ENCODE data around the gene MFRP. TPM values are rescaled to one million over a fixed set of nuclear protein-coding genes. Genes with fewer than 3 reads are reported as not detected.

The MFRP gene
- total and polyA plus RNA-seq, 9 of the 15 experiments (the other 6 are each of a cell fraction or from before 2014, with no cell fraction given), result not detected

- TF ChIP-seq MTA2 (IDR thresholded peaks at IDR 0.05; ENCODE audit: low read depth), result no peak
- no peak for TF ChIP-seq ASH1L (IDR thresholded peaks at IDR 0.05; ENCODE audit: borderline replicate concordance, low read depth, partially characterized antibody)
- no peak for TF ChIP-seq SAP30 (IDR thresholded peaks at IDR 0.05; ENCODE audit: borderline replicate concordance, insufficient read depth, low read depth, low read length, poor library complexity, severe bottlenecking)
- TF ChIP-seq DACH1 (IDR thresholded peaks at IDR 0.05; ENCODE audit: partially characterized antibody), result no peak
- TF ChIP-seq DNMT1 (IDR thresholded peaks at IDR 0.05), result no peak
- no peak for TF ChIP-seq ZNF445 (CRISPR knock-in tag; IDR thresholded peaks at IDR 0.05; ENCODE audit: low read depth)
- peak; percentile 61; the same call in 1 of the 2 replicates for TF ChIP-seq ETS1 (conservative IDR thresholded peaks at IDR 0.05; ENCODE audit: control insufficient read depth, low read depth, low read length)
- TF ChIP-seq RBM39 (optimal IDR thresholded peaks at IDR 0.05; ENCODE audit: low read depth, low read length), result no peak
- TF ChIP-seq POLR2H (tag; IDR thresholded peaks at IDR 0.05; ENCODE audit: low read depth), result peak; percentile 82
- TF ChIP-seq ZNF143 (CRISPR knock-in tag; IDR thresholded peaks at IDR 0.05), result no peak
- no peak for TF ChIP-seq BRF2 (IDR thresholded peaks at IDR 0.05; ENCODE audit: borderline replicate concordance, insufficient read depth, insufficient read length)
- TF ChIP-seq HIVEP1 (CRISPR knock-in tag; IDR thresholded peaks at IDR 0.05), result no peak
- no peak for TF ChIP-seq ZNF707 (CRISPR knock-in tag; conservative IDR thresholded peaks at IDR 0.05)
- 0 out of 2 replicates have a peak, but pooled peaks have one; percentile 52 for TF ChIP-seq SREBF2 (CRISPR knock-in tag; IDR thresholded peaks at IDR 0.05)
- no peak for TF ChIP-seq SREBF1 (IDR thresholded peaks at IDR 0.05; ENCODE audit: borderline replicate concordance, low read depth, low read length)
- no peak for TF ChIP-seq KDM1A (IDR thresholded peaks at IDR 0.05)
- TF ChIP-seq SMAD1 (IDR thresholded peaks at IDR 0.05; ENCODE audit: low read depth, low read length, partially characterized antibody), result no peak
- TF ChIP-seq RUNX1 (IDR thresholded peaks at IDR 0.05; ENCODE audit: low read depth), result no peak
- no peak for TF ChIP-seq PATZ1 (CRISPR knock-in tag; IDR thresholded peaks at IDR 0.05; ENCODE audit: borderline replicate concordance)
- TF ChIP-seq ADNP (tag; IDR thresholded peaks at IDR 0.05), result no peak
- no peak for TF ChIP-seq NCOA2 (IDR thresholded peaks at IDR 0.05; ENCODE audit: partially characterized antibody in 2 of 2)
- TF ChIP-seq KDM5B (IDR thresholded peaks at IDR 0.05; ENCODE audit: insufficient replicate concordance, low read depth, low read length), result peak; percentile 49
- TF ChIP-seq, protein P1, sequence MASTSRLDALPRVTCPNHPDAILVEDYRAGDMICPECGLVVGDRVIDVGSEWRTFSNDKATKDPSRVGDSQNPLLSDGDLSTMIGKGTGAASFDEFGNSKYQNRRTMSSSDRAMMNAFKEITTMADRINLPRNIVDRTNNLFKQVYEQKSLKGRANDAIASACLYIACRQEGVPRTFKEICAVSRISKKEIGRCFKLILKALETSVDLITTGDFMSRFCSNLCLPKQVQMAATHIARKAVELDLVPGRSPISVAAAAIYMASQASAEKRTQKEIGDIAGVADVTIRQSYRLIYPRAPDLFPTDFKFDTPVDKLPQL (IDR thresholded peaks at IDR 0.05; ENCODE audit: extremely low read depth, insufficient read length), result no peak
Measured at GRCh38 chr11:119320776-119321524, 25.6 kb downstream of the MFRP start (continued).

Data from K562 (cell line).